ENCODE measurements around the gene LRCH1. TPM values are rescaled to one million over a fixed set of nuclear protein-coding genes. Genes with fewer than 3 reads are reported as not detected.

LRCH1 gene
- polyA plus RNA-seq, 1 donor = 20.7 TPM

GRCh38 chr13:46640843-46641242, 87.9 kb downstream of the LRCH1 start:
- DNase-seq = no peak

GRCh38 chr13:46641274-46642081, 88.5 kb downstream of the LRCH1 start:
- DNase-seq = no peak

GRCh38 chr13:46642254-46642653, 89.3 kb downstream of the LRCH1 start:
- no peak for DNase-seq

- DNase-seq = no peak
Measured at GRCh38 chr13:46643165-46643777, 90.3 kb downstream of the LRCH1 start.

GRCh38 chr13:46644816-46645215, 91.8 kb downstream of the LRCH1 start:
- no peak for DNase-seq

- no peak for DNase-seq
Measured at GRCh38 chr13:46647512-46648065, 94.6 kb downstream of the LRCH1 start.

GRCh38 chr13:46648166-46648607, 95.2 kb downstream of the LRCH1 start:
- no peak for DNase-seq

- DNase-seq = no peak
Measured at GRCh38 chr13:46649816-46650215, 96.8 kb downstream of the LRCH1 start.

GRCh38 chr13:46654951-46655350, 102.0 kb downstream of the LRCH1 start:
- no peak for DNase-seq

GRCh38 chr13:46655377-46656180, 102.6 kb downstream of the LRCH1 start:
- peak; percentile 59 for DNase-seq

GRCh38 chr13:46656786-46657185, 103.8 kb downstream of the LRCH1 start:
- no peak for DNase-seq

GRCh38 chr13:46659413-46660065, 106.6 kb downstream of the LRCH1 start:
- no peak for DNase-seq

GRCh38 chr13:46660416-46660815, 107.4 kb downstream of the LRCH1 start:
- DNase-seq = no peak

GRCh38 chr13:46660857-46661256, 107.9 kb downstream of the LRCH1 start:
- no peak for DNase-seq

- DNase-seq = no peak
Measured at GRCh38 chr13:46662690-46663089, 109.7 kb downstream of the LRCH1 start.

- DNase-seq = no peak
Measured at GRCh38 chr13:46663206-46664037, 110.5 kb downstream of the LRCH1 start.

- no peak for DNase-seq
Measured at GRCh38 chr13:46664195-46664594, 111.2 kb downstream of the LRCH1 start.

GRCh38 chr13:46665248-46665632, 112.3 kb downstream of the LRCH1 start:
- DNase-seq = no peak

GRCh38 chr13:46665633-46666482, 112.9 kb downstream of the LRCH1 start:
- no peak for DNase-seq

- no peak for DNase-seq
Measured at GRCh38 chr13:46666727-46667456, 113.9 kb downstream of the LRCH1 start.
